HK-2 (cell line): Measurements from ENCODE around the gene GNAS.
A peak's percentile ranks its signal among the peaks of the same experiment; 100 is the strongest.

Source experiments
- DNase-seq: peaks from one replicate; pipeline ENCODE4 v3.0.0-alpha.2; 2018; ENCODE audit not compliant: unreplicated experiment

Gene GNAS

DNA sequence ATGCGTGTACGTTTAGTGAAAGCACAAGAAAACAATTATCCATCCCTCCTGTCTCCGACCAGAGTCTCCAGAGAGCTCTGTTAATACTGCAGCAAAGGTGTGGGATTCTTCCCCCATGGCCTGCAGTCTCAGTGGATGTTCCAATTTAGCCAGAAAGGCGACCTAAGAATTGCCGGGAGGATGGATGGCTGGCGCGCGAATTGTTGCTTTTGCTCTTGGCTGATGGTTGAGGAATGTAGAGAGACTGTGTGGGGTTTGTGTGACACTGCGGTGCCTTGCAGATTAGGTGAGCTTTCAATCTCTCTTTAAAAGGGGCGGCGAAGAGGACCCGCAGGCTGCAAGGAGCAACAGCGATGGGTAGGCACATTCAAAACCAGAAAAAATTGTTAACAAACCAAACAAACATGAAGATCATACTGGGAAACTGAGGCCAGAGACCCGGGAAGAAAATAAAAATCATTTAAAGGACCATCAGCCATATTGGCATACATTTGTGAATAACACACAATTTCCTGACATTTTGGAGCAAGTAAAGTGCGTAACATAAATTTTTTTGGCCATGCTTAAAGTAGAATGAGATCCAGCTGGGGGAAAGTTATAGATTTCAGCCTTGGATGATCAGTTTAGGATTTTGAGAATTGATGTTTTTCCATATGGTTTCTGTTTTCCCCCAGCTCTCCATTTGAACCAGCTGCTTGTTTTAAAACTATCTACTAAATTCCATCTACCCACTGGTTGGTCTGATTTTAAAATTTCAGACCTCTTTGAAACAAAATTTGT, 46.3 kb downstream of the GNAS start:
- no peak for DNase-seq

DNA sequence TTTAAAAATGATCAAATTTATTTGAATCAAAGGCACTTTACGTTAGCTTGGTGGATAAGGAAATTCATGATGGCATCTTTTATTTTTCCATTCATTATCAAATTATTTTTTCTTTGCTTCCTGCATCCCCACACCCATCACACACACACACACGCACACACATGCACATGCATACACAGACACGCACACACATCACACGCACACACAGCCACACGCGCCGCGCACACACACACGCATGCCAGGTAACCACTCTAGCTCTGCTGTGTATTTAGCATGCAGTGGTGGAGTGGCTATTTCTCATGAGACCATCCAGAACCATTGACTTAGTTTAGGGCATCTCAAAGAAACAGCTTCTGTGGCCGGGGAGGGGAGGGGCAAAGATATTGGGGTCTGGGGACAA, 47.0 kb downstream of the GNAS start:
- no peak for DNase-seq

DNA sequence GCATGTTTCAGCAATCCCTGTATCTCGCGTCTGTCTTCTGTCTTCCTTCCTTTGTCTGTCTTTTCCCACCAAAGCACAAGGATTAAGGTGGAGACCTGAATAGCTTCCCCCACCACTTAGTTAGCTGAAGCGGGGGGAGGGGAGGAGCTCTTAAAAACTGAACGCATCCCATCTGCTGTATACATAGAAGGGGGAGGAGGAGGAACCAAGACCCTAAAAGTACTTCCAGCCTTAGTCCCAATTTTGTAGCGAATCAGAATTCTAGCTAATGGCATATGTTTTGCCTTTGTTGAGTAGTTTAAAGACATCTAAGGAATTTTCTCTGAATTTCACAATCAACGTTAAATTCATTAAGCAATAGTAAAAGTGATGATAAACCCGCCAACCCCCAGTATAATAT, 47.9 kb downstream of the GNAS start:
- DNase-seq, result no peak

DNA sequence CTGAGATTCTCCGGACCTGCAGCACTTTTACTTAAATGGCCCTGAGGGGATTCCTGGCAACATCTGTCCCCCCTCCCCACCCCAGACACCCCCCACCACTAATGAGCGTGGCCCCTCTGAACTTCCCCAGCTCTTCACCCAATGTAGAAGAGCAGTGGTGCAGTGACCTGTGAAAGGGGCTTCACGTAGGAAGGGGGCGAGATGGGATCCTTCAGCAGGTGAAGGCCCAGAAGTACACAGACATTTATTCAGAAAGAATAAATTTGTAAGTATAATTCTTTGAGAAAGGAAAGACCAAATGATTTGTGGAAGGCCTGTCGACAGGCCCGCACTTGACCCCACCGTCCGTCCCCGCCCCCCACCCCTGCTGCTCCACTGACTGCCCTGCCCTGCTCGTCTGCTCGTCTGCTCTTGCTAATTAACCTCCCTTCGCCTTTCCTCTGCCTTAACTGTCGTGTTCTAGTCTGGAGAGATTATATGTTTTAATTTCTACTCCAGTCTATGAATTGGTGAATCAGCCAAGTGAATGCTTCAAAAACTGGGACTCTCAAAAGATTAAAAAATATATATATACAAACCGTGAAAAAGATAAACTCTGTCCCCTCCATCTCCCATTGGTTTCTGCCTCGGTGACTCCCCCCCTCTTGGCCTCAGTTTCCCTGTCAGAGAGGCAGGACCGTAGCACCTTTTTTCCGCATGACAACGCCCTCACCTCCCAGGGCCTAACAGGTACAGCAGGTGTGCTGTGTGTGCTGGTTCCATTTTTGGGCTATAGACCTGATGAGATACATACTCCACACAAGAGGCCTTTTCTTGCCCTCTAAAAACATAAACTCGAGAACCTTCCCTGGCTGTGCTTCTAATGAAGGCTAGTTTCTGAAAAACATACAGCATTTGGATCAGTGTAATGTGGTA, 49.2 kb downstream of the GNAS start:
- no peak for DNase-seq

DNA sequence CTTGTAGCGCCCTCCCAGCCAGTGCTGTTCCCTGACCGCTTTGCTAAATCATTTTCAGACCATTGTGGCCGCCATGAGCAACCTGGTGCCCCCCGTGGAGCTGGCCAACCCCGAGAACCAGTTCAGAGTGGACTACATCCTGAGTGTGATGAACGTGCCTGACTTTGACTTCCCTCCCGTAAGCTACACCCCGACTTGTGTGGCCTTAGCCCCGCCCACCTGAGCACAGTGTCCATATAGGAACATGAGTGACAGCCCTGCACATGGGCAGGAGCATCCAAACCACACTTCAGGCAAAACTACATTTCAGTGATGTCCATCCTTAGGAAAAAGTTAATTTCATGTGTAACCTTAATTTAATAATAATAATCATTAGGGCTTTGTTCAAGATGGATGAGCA, 51.1 kb downstream of the GNAS start:
- no peak for DNase-seq

DNA sequence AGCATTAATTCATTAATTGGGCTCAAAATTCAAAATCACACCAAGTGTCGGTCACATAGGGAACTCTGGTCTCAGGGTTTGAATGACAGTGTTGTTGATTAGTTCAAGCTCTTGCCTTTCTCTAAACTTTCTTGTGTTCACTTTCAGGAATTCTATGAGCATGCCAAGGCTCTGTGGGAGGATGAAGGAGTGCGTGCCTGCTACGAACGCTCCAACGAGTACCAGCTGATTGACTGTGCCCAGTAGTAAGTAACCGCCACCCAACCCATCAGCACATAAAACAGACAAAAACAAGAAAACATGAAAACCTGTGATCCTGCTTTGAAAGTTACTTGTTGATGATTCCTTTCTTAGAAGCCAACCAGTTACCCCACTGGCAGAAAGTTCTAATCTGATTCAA, 52.7 kb downstream of the GNAS start:
- no peak for DNase-seq

DNA sequence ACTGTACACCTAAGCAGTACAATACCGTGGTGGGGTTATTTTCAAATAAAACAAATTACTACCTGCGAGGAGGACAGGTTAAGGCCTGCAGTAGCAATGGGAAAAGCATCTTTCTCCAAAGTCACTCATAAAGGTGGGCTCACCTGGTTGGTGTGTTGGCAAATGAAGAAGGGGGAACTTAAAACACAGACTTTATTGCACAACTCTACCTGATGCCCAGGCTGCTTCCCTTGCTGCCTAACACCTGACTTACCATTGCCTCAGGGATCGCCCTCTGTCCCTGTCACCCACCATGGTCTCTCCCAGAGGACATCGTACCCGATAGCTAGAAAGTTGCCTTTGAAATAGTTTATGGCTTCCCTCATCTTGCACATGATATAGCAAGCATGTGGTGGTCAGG, 53.6 kb downstream of the GNAS start:
- no peak for DNase-seq

DNA sequence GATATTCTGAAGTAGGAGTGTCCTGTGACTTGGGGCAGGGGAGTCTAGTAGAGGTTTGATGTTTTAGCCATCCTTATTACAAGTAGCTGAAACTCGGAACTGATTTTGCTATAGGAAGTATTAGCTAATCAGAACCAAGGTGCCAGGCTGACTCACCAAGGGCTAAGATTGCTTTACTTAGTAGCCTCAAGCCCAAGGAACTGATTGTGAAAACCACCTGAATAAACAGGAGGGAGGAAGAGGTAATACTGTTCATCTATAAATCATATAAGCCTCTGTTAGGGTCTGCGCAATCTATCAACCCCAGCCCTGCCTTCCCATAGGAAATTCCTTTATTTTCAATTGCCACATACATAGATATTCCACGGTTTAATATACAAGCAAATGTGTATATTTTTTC, 54.4 kb downstream of the GNAS start:
- DNase-seq, result no peak

DNA sequence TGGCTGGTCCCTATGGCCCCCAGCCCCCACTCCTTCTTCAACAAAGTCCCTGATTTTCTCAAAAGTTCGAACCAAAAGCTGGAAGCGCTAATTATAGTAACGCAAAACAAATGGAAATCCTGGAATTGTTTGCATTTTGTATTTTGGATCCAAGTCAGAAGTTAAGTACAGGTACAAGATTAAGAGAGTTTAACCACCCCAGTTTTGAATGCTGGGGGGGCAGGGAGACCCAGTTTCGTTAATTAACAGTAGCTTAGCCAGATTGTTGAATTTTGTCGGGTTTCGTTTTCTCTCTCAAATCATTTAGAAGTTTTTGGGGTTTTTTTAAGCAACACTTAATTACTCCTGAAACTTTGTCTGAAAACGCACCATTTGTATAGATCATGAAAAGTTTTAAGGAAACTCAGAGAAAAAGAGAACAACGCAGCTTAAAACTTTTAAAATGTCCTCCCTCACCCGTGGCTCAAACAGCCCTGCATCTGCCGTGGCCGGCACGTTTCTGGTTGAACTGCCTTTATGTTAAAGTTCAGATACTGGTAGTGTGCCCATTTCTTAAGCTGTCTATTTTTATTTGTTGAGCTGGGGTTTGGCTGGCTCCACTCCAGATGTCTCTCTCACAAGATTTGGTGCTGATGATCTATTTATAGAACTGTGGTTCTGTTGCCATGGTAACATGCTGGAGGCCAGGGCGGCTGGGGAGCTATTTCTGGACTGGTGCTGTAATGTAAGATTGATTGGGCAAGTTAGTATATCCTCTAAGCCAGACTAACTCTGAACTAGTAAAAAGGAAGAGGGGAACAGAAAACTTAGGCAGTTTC, 55.0 kb downstream of the GNAS start:
- DNase-seq, result peak; percentile 74

DNA sequence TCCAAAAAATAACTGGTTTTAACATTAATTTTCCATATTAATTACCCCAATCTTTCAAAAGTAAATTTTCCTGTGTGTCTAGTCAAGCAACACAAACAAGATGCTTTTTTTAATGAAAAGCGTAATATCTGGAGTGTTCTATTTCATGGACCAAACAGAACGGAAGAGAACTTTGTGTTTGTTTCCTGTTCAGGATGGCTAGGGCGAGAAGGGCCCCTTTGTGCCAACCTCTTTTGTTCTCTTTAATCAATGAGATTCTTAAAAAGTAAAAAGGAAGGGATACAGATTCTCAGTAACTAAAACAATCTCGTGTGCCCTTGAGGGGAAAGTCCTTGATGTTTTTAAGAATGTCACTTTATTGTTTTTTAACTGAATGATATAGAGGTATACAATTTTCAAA, 55.7 kb downstream of the GNAS start:
- no peak for DNase-seq

DNA sequence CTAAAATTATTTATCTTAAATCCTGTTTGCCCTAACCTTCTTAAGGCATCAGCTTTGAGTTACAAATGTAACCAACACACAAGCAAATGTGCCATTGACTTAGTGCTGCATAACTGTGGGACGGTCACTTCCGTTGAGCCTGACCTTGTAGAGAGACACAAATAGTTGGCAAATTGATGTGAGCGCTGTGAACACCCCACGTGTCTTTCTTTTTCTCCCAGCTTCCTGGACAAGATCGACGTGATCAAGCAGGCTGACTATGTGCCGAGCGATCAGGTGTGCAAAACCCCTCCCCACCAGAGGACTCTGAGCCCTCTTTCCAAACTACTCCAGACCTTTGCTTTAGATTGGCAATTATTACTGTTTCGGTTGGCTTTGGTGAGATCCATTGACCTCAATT, 56.4 kb downstream of the GNAS start:
- no peak for DNase-seq

DNA sequence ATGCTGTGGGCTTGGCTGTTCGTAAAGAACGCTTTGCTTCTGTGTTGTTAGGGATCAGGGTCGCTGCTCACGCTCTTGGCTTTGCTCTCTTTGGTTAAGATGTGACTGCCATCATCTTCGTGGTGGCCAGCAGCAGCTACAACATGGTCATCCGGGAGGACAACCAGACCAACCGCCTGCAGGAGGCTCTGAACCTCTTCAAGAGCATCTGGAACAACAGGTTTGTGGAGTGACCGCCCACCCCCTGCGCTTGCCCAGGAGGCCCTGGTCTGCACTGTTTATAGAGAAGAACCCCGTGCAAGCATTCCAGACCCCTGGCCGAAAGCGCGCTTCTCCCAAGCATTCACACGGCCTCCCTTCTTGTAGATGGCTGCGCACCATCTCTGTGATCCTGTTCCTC, 57.1 kb downstream of the GNAS start:
- DNase-seq, result no peak

DNA sequence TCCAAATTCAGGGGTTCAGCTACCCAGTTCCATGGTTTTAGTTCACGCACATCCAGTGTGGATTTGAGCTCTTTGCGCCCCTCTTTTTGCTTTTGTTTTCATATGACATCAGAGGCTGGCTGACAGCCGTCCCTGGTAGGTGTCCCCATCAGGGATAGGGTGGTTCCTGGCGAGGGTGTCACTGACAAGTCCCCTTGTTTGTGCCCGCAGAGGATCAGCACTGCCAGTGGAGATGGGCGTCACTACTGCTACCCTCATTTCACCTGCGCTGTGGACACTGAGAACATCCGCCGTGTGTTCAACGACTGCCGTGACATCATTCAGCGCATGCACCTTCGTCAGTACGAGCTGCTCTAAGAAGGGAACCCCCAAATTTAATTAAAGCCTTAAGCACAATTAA, 58.0 kb downstream of the GNAS start:
- DNase-seq, result no peak

DNA sequence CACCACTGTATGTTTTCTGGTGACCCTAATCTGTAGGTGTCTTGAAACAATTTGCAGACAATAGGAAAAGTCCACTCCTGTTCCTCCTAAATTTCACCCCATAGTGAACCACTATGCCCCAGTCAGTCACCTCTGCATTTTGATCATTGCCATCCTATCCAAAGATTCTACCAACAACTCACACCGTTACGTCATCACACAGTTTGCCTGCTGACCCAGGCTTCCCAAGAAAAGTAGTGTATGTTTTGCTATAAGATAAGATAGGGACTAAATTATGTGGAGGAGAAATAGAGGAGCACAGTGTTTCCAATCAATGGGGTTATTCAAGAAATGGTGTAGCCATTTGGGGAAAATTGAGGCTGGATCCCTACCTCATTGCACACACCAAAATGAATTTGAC, 58.8 kb downstream of the GNAS start:
- no peak for DNase-seq

DNA sequence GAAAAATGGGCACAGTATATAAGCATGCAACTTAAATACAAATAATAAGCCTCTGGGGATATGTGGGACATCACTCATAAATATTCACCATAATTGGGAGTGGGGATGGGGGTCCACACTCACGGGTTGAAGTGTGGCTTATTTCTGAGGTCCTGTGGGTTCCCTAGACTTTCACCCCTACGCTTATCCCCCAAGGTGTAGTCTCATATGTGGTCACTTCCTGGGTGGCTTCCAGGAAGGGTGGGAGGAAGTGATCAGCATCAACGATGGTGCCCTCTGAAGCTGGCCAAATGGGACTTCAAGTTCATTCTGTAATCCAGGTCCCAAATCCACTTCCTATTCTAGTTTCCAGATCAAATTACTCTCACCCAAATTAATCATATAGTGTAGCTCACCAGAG, 59.5 kb downstream of the GNAS start:
- DNase-seq, result no peak

DNA sequence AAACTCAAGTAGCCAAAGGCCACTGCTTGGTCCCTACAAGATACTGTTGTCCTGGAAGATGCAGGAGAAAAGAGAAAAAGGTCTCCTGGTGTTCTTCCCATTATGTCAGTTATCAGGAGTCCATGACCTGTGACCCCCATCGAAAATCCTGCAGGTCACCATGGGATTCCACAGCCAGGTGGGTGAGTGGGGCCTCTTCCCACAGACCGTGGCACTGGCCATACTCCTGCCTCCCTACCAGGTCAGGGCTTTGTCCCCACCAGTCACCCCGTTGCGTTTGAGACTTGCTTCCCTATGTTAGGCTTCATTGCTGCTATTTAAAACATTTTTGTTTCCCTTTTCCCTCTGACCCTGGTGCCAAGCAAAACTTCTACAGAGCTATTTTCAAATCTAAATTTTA, 60.6 kb downstream of the GNAS start:
- DNase-seq, result no peak

DNA sequence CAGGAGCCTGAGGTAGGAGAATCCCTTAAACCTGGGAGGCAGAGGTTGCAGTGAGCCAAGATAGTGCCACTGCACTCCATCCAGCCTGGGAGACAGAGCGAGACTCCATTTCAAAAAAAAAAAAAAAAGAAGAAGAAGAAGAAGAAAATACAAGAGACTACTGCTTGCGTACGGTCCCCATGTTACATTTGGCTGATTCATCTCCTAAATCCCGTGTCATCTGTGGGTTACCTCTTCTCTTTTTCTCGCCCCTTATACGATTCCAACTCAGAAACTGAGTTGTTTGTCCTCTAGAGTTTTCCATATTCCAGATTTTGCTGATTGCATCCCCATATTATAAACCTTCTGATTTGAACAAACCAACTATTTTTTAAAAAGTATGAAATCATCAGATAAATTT, 66.1 kb downstream of the GNAS start:
- DNase-seq, result no peak

DNA sequence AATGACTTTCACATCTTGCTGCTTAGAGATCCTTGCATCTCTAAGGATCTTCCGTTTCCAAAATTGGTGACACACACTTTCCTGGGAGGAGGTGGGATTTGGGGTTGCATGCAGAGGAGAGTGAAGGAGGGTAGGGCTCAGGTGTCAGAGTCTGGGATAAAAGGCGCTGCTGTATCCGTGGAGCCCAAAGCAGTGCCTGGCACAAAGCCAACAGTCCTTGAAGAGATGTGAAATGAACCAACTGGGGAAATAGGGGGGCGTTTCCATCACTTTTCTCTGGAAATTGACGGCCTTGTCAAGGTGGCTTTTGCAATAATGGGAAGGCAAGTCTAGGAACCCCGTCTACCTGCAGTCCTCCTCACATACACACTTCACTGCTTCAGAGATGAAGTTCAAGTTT, 69.0 kb downstream of the GNAS start:
- DNase-seq, result no peak

DNA sequence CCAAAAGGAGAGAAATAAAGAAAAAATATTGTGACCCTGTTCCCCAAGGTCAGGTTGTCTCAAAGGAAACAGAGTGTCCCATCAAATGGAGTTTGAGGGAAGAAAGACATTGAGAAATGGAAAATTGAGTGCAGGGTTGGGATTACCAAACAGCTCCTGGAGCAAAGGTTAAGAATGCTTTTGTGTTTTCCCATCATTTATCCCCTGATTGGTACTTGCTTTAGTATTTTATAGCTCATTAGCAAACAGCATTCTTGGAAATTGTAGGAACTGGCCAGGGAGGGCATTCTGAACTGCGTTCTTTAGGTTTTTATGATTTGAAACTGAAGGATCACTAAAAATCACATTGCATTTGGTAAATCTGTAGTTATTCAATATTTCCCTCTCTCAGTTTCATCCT, 69.5 kb downstream of the GNAS start:
- no peak for DNase-seq

DNA sequence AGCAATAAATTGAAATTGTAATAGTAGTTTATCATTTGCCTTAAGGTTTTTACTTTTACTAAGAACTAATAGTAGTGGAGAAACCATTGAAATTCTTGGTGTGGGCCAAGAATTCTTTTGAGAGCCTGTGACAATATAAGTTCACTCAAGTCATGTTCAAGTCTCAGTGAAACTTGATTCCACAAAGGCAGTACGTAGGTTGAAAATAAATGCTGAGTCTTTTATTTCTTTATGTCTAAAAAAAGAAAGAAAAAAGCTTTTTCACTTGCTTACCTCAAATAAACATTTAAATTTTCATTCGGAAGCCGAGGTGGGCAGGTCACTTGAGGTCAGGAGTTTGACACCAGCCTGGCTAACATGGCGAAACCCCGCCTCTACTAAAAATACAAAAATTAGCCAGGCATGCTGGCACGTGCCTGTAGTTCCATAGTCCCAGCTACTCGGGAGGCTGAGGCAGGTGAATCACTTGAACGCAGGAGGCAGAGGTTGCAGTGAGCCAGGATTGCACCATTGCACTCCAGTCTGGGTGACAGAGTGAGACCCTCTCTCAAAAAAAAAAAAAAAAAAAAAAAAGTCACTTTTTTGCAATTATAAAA, 70.7 kb downstream of the GNAS start:
- no peak for DNase-seq

DNA sequence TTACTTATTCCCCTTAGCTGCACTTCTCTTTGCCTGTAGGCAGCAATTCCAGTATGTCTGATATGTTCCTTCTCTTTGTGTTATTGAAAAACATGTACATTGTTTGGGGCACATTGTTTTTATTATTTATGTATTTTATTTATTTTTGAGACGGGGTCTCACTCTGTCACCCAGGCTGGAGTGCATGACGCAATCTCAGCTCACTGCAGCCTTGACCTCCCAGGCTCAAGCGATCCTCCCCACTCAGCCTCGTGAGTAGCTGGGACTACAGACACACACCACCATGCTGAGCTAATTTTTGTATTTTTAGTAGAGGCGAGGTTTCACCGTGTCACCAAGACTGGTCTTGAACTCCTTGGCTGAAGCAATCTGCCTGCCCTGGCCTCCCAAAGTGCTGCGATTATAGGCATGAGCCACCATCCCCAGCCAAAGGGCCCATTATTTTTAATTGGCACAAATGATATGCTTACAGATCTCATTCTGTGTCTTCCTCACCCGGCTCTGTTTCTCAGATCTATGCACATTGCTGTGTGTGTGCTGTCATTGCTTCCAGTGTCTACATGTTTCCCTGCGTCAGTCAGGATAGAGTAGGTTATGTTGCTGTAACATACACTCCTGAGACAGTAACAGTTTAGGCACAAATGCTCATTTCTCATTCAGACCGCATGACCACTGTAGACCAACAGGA, 74.4 kb downstream of the GNAS start:
- DNase-seq, result no peak
